ENCODE results near the gene FKBP9.
A peak's percentile ranks its signal among the peaks of the same experiment; 100 is the strongest.
"Not testable (repeated sequence)": the region's sequence is repeated elsewhere in the genome, so short reads cannot be mapped to it uniquely, and the experiment has no call there.

Gene FKBP9

DNA sequence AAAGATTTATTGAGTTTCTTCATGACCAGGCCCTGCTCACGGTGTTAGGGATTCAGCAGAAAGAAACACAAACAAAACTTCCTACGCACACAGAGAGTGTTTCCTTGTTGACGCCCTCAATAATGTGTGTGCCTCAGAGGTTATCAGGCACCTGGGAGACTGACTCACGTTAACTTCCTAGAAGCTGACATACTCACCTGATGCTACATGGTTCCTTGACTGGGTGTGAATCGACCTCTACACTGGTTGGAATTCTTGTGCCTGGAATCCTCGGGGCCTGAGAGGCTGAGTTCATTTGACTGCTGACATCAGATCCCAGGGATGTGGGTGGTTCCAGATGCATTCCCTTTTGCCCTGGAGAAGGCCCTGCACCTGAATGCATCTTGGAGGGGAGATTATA, 35.5 kb downstream of the FKBP9 start:
- not testable (repeated sequence) for H3K27me3 ChIP-seq (ENCODE audit: control insufficient read depth in 1 of 2, insufficient read depth in 2 of 2, low read length in 2 of 2); H3K4me3 ChIP-seq (ENCODE audit: low read depth in 1 of 2, low read length in 2 of 2); H3K9me3 ChIP-seq (ENCODE audit: low read length); H3K27ac ChIP-seq (ENCODE audit: low read depth, low read length); H3K9ac ChIP-seq (ENCODE audit: low read length); H3K4me1 ChIP-seq (ENCODE audit: insufficient read depth, low read length); H3K36me3 ChIP-seq (ENCODE audit: insufficient read depth, low read length)

- H3K4me3 ChIP-seq (ENCODE audit: low read depth in 1 of 2, low read length in 2 of 2); H3K9ac ChIP-seq (ENCODE audit: low read length); H3K36me3 ChIP-seq (ENCODE audit: insufficient read depth, low read length); H3K9me3 ChIP-seq (ENCODE audit: low read length); H3K27me3 ChIP-seq (ENCODE audit: control insufficient read depth in 1 of 2, insufficient read depth in 2 of 2, low read length in 2 of 2): not testable (repeated sequence)
- Histone ChIP-seq H3K27ac (ENCODE audit: low read depth, low read length) (peak overlapping the region; percentile 5), H3K4me1 (ENCODE audit: insufficient read depth, low read length) (peaks cover 10% of the 10 kb centered on the region)
Measured at GRCh38 chr7:32997956-32998355, 40.7 kb downstream of the FKBP9 start.

DNA sequence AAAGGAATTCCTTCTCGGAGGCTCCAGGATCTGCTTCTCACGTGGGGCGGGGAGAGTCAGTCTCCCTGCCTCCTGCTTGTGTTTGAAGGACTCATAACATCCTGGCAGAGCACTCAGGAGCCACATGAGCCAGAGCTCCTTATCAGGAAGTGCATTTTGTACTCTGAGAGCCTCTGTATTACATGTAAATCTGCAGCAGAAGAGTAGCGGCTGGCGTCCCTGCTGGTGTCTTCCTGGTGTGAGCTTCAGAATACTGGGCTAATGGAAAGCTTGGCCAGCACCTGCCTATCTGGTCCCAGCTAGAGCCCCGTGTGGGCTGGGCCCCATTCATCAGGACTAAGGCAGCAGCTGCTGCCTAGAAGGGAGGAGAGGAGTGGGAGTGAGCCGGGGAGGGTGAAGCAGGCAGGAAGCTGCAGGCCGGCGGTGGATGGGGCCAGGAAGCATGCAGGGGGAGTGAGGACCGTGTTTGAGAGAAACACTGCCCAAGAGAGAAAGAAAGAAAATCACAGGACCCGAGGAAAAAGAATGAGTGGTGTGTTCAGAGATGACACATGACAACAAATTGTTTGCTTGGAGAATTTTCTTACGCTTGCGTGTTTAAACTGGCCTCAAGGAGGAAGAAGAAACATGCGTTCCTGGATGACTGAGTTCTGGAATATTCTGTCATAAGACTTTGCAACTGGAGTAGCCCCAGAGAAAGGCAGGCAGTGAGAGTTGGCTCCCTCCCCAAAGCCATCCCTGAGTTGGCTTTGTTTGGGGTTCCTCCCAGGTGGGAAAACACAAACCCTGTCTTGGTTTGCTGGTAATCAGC, 41.3 kb downstream of the FKBP9 start:
- not testable (repeated sequence) for H3K36me3 ChIP-seq (ENCODE audit: insufficient read depth, low read length); H3K9ac ChIP-seq (ENCODE audit: low read length); H3K9me3 ChIP-seq (ENCODE audit: low read length); H3K27me3 ChIP-seq (ENCODE audit: control insufficient read depth in 1 of 2, insufficient read depth in 2 of 2, low read length in 2 of 2)
- peak overlapping the region in 1 of 2 donors; percentile 32 for H3K4me3 ChIP-seq (ENCODE audit: low read depth in 1 of 2, low read length in 2 of 2)
- peak overlapping the region; percentile 63 for H3K27ac ChIP-seq (ENCODE audit: low read depth, low read length)
- peaks cover 10% of the 10 kb centered on the region for H3K4me1 ChIP-seq (ENCODE audit: insufficient read depth, low read length)

DNA sequence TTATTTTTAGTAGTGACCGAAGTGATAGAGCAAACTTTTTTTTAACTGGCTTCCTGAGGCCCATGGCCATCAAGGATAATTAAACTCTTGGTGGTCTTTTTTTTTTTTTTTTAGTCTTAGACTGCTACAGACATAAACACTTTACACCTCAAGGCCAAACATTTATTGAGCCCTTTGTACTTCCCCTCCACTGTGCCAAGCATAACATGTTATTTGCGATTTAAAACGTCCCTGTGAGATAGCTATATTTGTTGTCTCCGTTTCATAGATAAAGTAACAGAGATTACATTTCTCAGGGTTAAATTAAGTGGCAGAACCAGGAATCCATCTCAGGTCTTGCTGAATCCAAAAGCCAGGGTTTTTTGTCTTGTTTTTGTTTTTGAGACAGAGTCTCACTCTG, 42.1 kb downstream of the FKBP9 start:
- not testable (repeated sequence) for H3K36me3 ChIP-seq (ENCODE audit: insufficient read depth, low read length); H3K9me3 ChIP-seq (ENCODE audit: low read length); H3K9ac ChIP-seq (ENCODE audit: low read length); H3K27me3 ChIP-seq (ENCODE audit: control insufficient read depth in 1 of 2, insufficient read depth in 2 of 2, low read length in 2 of 2); H3K27ac ChIP-seq (ENCODE audit: low read depth, low read length); H3K4me3 ChIP-seq (ENCODE audit: low read depth in 1 of 2, low read length in 2 of 2)
- H3K4me1 ChIP-seq (ENCODE audit: insufficient read depth, low read length) = peaks cover 10% of the 10 kb centered on the region

DNA sequence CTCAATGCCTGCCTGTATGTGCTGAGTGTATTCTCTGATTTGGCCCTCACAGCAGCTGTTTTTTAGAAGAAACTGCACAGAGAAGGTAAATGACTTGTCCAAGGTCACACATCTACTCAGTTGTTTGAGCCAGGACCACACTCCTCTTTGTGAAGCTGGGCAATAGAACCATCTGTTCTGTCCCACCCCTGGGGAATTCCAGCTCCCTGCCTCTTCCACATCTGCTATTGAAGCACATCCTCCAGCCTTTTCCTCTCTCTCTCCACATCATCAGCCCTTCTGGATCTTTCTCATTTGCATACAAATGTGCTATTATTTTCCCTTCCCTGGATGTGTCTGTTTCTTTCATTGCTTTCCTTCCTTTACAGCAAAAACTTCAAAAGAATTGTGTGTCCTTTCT, 45.9 kb downstream of the FKBP9 start:
- not testable (repeated sequence) for H3K9ac ChIP-seq (ENCODE audit: low read length); H3K9me3 ChIP-seq (ENCODE audit: low read length); H3K36me3 ChIP-seq (ENCODE audit: insufficient read depth, low read length); H3K4me1 ChIP-seq (ENCODE audit: insufficient read depth, low read length); H3K27ac ChIP-seq (ENCODE audit: low read depth, low read length); H3K27me3 ChIP-seq (ENCODE audit: control insufficient read depth in 1 of 2, insufficient read depth in 2 of 2, low read length in 2 of 2); H3K4me3 ChIP-seq (ENCODE audit: low read depth in 1 of 2, low read length in 2 of 2)

DNA sequence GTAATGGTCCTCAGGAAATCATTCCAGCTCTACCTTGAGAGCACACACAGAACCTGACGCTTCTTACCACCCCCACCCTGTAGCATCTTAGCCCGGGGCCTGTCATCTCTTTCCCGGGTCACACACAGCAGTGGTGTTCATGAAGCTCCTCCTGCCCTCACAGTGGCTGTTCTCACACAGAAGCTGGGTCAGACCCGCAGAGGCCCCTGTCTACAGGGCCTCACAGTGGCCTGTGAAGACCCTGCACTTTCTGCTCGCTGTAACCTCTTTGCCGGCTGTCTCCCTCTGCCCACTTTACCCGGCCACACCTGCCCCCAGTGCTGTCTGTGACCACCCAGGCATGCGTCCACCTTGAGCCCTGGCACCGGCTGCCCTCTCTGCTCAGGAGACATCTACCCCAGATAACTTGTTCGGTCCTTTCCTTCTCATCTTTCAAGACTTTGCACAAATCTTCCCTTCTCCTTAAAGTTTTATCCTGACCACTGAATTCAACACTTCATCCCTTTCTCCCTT, 46.9 kb downstream of the FKBP9 start:
- H3K4me3 ChIP-seq (ENCODE audit: low read depth in 1 of 2, low read length in 2 of 2); H3K36me3 ChIP-seq (ENCODE audit: insufficient read depth, low read length); H3K27me3 ChIP-seq (ENCODE audit: control insufficient read depth in 1 of 2, insufficient read depth in 2 of 2, low read length in 2 of 2); H3K27ac ChIP-seq (ENCODE audit: low read depth, low read length); H3K9me3 ChIP-seq (ENCODE audit: low read length); H3K4me1 ChIP-seq (ENCODE audit: insufficient read depth, low read length); H3K9ac ChIP-seq (ENCODE audit: low read length): not testable (repeated sequence)

GRCh38 chr7:33005193-33005592, 48.0 kb downstream of the FKBP9 start:
- not testable (repeated sequence) for H3K27ac ChIP-seq (ENCODE audit: low read depth, low read length); H3K27me3 ChIP-seq (ENCODE audit: control insufficient read depth in 1 of 2, insufficient read depth in 2 of 2, low read length in 2 of 2); H3K36me3 ChIP-seq (ENCODE audit: insufficient read depth, low read length); H3K4me1 ChIP-seq (ENCODE audit: insufficient read depth, low read length); H3K9ac ChIP-seq (ENCODE audit: low read length); H3K9me3 ChIP-seq (ENCODE audit: low read length); H3K4me3 ChIP-seq (ENCODE audit: low read depth in 1 of 2, low read length in 2 of 2)

GRCh38 chr7:33005690-33006089, 48.5 kb downstream of the FKBP9 start:
- not testable (repeated sequence) for H3K27ac ChIP-seq (ENCODE audit: low read depth, low read length); H3K4me1 ChIP-seq (ENCODE audit: insufficient read depth, low read length); H3K4me3 ChIP-seq (ENCODE audit: low read depth in 1 of 2, low read length in 2 of 2); H3K9me3 ChIP-seq (ENCODE audit: low read length); H3K27me3 ChIP-seq (ENCODE audit: control insufficient read depth in 1 of 2, insufficient read depth in 2 of 2, low read length in 2 of 2); H3K36me3 ChIP-seq (ENCODE audit: insufficient read depth, low read length); H3K9ac ChIP-seq (ENCODE audit: low read length)

- Histone ChIP-seq H3K27me3 (ENCODE audit: control insufficient read depth in 1 of 2, insufficient read depth in 2 of 2, low read length in 2 of 2) (no peaks in the 10 kb centered on the region), H3K36me3 (ENCODE audit: insufficient read depth, low read length) (peaks cover 23% of the 10 kb centered on the region), H3K9ac (ENCODE audit: low read length) (no peak overlapping the region), H3K27ac (ENCODE audit: low read depth, low read length) (no peak overlapping the region), H3K4me3 (ENCODE audit: low read depth in 1 of 2, low read length in 2 of 2) (no peak overlapping the region), H3K9me3 (ENCODE audit: low read length) (no peaks in the 10 kb centered on the region), H3K4me1 (ENCODE audit: insufficient read depth, low read length) (no peaks in the 10 kb centered on the region)
Measured at GRCh38 chr7:33009734-33010133, 52.5 kb downstream of the FKBP9 start.

DNA sequence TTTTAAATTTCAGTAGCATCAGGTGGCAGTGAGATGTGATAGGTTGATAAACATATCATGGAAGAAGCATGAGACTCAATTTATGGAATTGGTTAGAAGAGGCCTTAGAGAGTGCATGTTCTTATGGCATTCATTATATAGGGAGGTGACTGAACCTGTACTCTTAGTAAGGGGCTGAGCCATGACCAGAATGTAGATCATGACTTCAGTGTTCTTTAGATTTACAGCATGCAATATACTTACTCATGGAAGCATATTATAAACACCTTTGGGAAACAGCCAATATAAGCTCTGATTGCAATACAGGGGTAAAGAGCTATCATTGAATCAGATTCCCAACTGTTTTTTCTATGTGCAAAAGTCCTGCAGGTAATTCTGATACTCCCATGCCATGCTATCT, 55.1 kb downstream of the FKBP9 start:
- H3K4me1 ChIP-seq (ENCODE audit: insufficient read depth, low read length) = no peaks in the 10 kb centered on the region
- H3K9me3 ChIP-seq (ENCODE audit: low read length) = no peaks in the 10 kb centered on the region
- no peaks in the 10 kb centered on the region for H3K27me3 ChIP-seq (ENCODE audit: control insufficient read depth in 1 of 2, insufficient read depth in 2 of 2, low read length in 2 of 2)
- peaks cover 36% of the 10 kb centered on the region for H3K36me3 ChIP-seq (ENCODE audit: insufficient read depth, low read length)
- no peak overlapping the region for H3K27ac ChIP-seq (ENCODE audit: low read depth, low read length)
- no peak overlapping the region for H3K4me3 ChIP-seq (ENCODE audit: low read depth in 1 of 2, low read length in 2 of 2)
- H3K9ac ChIP-seq (ENCODE audit: low read length) = no peak overlapping the region

DNA sequence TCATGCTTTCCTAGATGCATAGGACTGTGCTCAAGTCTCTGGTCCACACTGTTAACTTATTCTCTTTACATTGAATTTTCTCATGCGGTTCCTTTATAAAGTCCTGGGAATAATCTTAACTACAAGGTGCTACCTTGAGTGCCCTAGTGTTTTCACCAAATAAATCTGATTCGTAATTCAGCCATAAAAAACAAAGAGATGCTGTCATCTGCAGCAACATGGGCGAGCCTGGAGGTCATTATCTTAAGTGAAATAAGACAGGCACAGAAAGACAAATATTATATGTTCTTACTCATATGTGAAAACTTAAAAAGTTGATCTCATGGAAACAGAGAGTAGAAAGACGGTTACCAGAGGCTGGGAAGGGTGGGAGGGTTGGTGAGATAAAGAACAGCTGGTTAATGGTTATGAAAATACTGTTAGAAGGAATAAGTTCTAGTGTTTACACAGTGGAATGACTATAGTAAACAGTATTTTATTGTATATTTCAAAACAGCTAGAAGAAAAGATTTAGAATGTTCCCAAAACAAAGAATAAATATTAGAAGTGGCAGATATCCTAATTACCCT, 67.0 kb downstream of the FKBP9 start:
- Histone ChIP-seq H3K27me3 (ENCODE audit: control insufficient read depth in 1 of 2, insufficient read depth in 2 of 2, low read length in 2 of 2) (no peaks in the 10 kb centered on the region), H3K4me3 (ENCODE audit: low read depth in 1 of 2, low read length in 2 of 2) (no peak overlapping the region), H3K9me3 (ENCODE audit: low read length) (no peaks in the 10 kb centered on the region), H3K4me1 (ENCODE audit: insufficient read depth, low read length) (no peaks in the 10 kb centered on the region), H3K36me3 (ENCODE audit: insufficient read depth, low read length) (peaks cover 30% of the 10 kb centered on the region), H3K9ac (ENCODE audit: low read length) (no peak overlapping the region), H3K27ac (ENCODE audit: low read depth, low read length) (no peak overlapping the region)

DNA sequence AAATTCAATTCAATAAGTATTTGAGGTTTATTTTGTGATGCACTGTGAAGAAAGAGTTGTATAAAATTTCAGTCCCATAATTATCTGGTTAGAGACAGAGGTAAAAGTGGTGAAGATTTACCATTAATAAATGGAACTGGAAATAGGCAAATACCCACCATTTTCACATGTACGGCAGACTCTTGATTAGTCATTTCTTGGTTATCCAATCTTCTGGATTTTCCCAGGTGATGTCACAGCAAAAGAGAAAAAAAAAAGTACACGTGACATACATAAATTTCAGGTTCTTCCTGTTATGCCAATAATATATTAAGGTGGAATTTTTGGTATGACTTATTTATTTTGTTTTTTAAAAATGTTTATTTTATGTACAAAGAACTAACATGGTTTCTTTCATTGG, 78.5 kb downstream of the FKBP9 start:
- Histone ChIP-seq H3K4me3 (ENCODE audit: low read depth in 1 of 2, low read length in 2 of 2) (no peak overlapping the region), H3K9me3 (ENCODE audit: low read length) (no peaks in the 10 kb centered on the region), H3K27ac (ENCODE audit: low read depth, low read length) (no peak overlapping the region), H3K9ac (ENCODE audit: low read length) (no peak overlapping the region), H3K27me3 (ENCODE audit: control insufficient read depth in 1 of 2, insufficient read depth in 2 of 2, low read length in 2 of 2) (no peaks in the 10 kb centered on the region), H3K36me3 (ENCODE audit: insufficient read depth, low read length) (no peaks in the 10 kb centered on the region), H3K4me1 (ENCODE audit: insufficient read depth, low read length) (peaks cover 22% of the 10 kb centered on the region)
